ENCODE measurements around the gene PARD3. TPM values are rescaled to one million over a fixed set of nuclear protein-coding genes. Genes with fewer than 3 reads are reported as not detected.
"Not testable (repeated sequence)": the region's sequence is repeated elsewhere in the genome, so short reads cannot be mapped to it uniquely, and the experiment has no call there.

Gene PARD3
- total RNA-seq, 2 donors from 2014 or later: 31.6 to 41.6 TPM

- Histone ChIP-seq H3K27me3 (no peaks in the 10 kb centered on the region), H3K27ac (no peak overlapping the region)
- TF ChIP-seq CTCF (IDR thresholded peaks at IDR 0.05): no peak
Observed at GRCh38 chr10:34446049-34446448, 369.0 kb downstream of the PARD3 start.

GRCh38 chr10:34444223-34445183 is 370.6 kb downstream of the PARD3 start:
- Histone ChIP-seq H3K4me3 (no peak overlapping the region), H3K4me1 (no peaks in the 10 kb centered on the region), H3K36me3 (no peaks in the 10 kb centered on the region), H3K9me3 (no peaks in the 10 kb centered on the region), H3K27ac (no peak overlapping the region), H3K27me3 (no peaks in the 10 kb centered on the region)
- no peak for TF ChIP-seq CTCF (IDR thresholded peaks at IDR 0.05)
- DNase-seq (ENCODE audit: low spot score): no peak

More at GRCh38 chr10:34446049-34446448, 369.0 kb downstream of the PARD3 start:
- H3K36me3 ChIP-seq: no peaks in the 10 kb centered on the region
- H3K4me1 ChIP-seq: no peaks in the 10 kb centered on the region
- DNase-seq (ENCODE audit: low spot score): no peak
- H3K4me3 ChIP-seq: no peak overlapping the region
- H3K9me3 ChIP-seq: no peaks in the 10 kb centered on the region

GRCh38 chr10:34439386-34439785 is 375.7 kb downstream of the PARD3 start:
- not testable (repeated sequence) for H3K27me3 ChIP-seq; H3K9me3 ChIP-seq; DNase-seq (ENCODE audit: low spot score); H3K4me1 ChIP-seq; H3K36me3 ChIP-seq; H3K27ac ChIP-seq; H3K4me3 ChIP-seq

- no peak for TF ChIP-seq CTCF (IDR thresholded peaks at IDR 0.05)
- H3K4me1 ChIP-seq: peaks cover 0 to 8% of the 10 kb centered on the region in 2 donors
- no peak overlapping the region for H3K4me3 ChIP-seq
- H3K9me3 ChIP-seq: no peaks in the 10 kb centered on the region
- no peak for DNase-seq (ENCODE audit: low spot score)
- no peaks in the 10 kb centered on the region for H3K27me3 ChIP-seq
- no peaks in the 10 kb centered on the region for H3K36me3 ChIP-seq
- no peak overlapping the region for H3K27ac ChIP-seq
Observed at GRCh38 chr10:34438741-34439140, 376.4 kb downstream of the PARD3 start.

- Histone ChIP-seq H3K36me3 (no peaks in the 10 kb centered on the region), H3K4me3 (no peak overlapping the region), H3K27me3 (no peaks in the 10 kb centered on the region), H3K9me3 (no peaks in the 10 kb centered on the region), H3K27ac (no peak overlapping the region), H3K4me1 (peaks cover 0 to 12% of the 10 kb centered on the region in 2 donors)
- TF ChIP-seq CTCF (IDR thresholded peaks at IDR 0.05): no peak
- DNase-seq (ENCODE audit: low spot score): no peak
Observed at GRCh38 chr10:34437906-34438305, 377.2 kb downstream of the PARD3 start.

- Histone ChIP-seq H3K4me1 (peaks cover 0 to 18% of the 10 kb centered on the region in 2 donors), H3K36me3 (no peaks in the 10 kb centered on the region), H3K9me3 (no peaks in the 10 kb centered on the region), H3K4me3 (no peak overlapping the region), H3K27ac (no peak overlapping the region), H3K27me3 (no peaks in the 10 kb centered on the region)
- TF ChIP-seq CTCF (IDR thresholded peaks at IDR 0.05): no peak
- DNase-seq (ENCODE audit: low spot score): no peak
Observed at GRCh38 chr10:34434119-34434594, 380.9 kb downstream of the PARD3 start.
